DND-41 (cell line): ENCODE data around the gene NRG2.

Experiments
- EZH2 ChIP-seq: IDR thresholded peaks from 3 replicates; pipeline ENCODE4 v1.6.1; 2012; ENCODE audit warnings: borderline replicate concordance, low read depth, mild to moderate bottlenecking, moderate library complexity, low read length, inconsistent platforms; ENCODE audit not compliant: severe bottlenecking
- TF ChIP-seq, protein P1 (sequence below): IDR thresholded peaks from 2 replicates; pipeline ENCODE4 v1.5.1; 2012; ENCODE audit warnings: borderline replicate concordance, low read length, moderate library complexity, mild to moderate bottlenecking; ENCODE audit not compliant: poor library complexity, severe bottlenecking; ENCODE audit errors: extremely low read depth

DNA sequence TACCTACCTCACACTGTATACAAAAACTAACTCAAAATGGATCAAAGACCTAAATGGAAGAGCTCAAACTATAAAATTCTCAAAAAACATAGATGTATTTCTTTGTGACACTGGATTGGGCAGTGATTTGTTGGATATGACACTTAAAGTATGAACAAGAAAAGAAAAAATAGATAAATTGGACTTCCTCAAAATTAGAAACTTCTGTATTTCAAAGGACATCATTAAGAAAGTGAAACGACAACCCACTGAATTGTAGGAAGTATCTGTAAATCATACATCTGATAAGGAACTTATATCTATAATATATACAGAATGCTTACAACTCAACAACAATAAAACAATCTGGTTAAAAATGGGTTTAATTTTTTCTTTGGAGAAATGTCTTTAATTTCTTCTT lies 96.7 kb downstream of the NRG2 start:
- TF ChIP-seq, protein P1, sequence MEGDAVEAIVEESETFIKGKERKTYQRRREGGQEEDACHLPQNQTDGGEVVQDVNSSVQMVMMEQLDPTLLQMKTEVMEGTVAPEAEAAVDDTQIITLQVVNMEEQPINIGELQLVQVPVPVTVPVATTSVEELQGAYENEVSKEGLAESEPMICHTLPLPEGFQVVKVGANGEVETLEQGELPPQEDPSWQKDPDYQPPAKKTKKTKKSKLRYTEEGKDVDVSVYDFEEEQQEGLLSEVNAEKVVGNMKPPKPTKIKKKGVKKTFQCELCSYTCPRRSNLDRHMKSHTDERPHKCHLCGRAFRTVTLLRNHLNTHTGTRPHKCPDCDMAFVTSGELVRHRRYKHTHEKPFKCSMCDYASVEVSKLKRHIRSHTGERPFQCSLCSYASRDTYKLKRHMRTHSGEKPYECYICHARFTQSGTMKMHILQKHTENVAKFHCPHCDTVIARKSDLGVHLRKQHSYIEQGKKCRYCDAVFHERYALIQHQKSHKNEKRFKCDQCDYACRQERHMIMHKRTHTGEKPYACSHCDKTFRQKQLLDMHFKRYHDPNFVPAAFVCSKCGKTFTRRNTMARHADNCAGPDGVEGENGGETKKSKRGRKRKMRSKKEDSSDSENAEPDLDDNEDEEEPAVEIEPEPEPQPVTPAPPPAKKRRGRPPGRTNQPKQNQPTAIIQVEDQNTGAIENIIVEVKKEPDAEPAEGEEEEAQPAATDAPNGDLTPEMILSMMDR: no peak
- no peak for TF ChIP-seq EZH2
